GM21423 (cell line): Measurements from ENCODE around the gene HDAC9.

Source experiments
- ATAC-seq: cut with Tn5 transposase; IDR thresholded peaks from one replicate; pipeline ENCODE4 v1.9.1; 2021; ENCODE audit warnings: mild to moderate bottlenecking, moderate library complexity; ENCODE audit not compliant: unreplicated experiment

HDAC9 gene

DNA sequence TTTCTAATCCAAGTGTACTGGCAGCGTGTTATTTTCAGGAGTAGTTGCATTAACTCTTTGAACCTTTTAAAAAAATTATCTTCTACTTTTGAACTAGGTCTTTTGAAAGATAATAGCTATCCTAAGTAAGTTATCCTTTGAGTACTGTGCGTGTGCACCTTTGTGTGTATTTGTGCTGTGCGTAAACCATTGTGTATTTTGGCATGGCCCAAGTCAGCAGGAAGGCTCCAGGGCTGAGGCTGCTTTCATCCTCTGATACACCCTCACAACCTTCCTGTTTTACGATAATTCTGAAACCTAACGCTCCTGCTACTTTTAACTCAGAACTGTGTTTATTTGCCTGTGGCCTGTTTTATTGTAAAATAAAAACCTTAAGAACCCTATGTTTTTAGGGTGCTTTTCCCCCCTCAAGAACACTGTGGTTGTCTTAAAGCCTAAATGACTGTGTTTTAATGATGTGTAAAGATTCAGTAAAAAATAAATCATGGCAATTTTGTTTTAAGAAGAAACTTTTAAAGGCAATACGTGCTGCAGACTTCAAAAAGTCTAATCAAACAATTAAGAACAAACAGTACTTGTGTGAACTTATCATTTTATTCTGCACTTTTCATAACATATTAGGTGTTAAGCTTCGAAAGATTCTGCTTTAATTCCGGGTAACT lies 57.5 kb downstream of the HDAC9 start:
- ATAC-seq: no peak

DNA sequence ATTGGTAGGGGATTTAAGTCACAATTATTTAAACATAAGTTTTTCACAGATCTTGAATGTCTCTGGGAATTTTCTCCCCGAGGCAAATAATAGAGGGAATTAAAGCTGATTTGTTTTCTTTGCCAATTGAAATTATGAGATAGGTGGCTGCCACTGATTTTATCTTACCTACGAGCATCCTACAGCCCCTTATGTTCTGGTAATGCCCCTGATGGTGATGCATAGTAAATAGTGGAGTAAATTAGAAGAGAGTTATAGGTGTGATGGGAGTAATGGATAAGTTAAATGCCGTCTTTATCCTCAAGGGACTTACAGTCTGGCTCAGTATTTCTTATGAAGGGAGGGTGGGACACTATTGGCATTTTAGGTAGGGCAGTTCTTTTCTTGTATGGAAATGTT lies 58.1 kb downstream of the HDAC9 start:
- no peak for ATAC-seq

GRCh38 chr7:18555120-18555519 lies 59.6 kb downstream of the HDAC9 start:
- ATAC-seq: no peak

GRCh38 chr7:18555968-18556367 lies 60.4 kb downstream of the HDAC9 start:
- ATAC-seq: no peak

GRCh38 chr7:18558503-18558902 lies 63.0 kb downstream of the HDAC9 start:
- ATAC-seq: no peak

DNA sequence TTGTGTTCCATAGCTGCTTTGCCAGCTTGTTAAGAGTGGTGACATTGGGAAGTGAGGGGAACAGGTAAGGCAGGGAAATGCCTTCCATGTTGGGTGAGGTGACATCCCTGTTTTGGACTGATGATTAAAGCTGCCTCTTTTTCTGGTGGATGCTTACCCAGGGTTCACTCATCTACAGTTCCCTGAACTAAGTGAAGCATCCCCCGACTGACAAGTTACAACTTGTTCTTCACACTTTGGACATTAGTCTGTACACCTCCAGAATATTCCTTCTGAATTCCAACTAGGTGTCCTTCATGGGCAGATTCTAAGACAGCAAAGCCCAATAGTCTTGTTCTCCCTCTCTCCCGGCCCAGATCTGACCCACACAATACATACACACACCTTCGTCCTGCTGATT lies 63.4 kb downstream of the HDAC9 start:
- no peak for ATAC-seq

GRCh38 chr7:18559756-18560155 lies 64.2 kb downstream of the HDAC9 start:
- ATAC-seq: no peak

DNA sequence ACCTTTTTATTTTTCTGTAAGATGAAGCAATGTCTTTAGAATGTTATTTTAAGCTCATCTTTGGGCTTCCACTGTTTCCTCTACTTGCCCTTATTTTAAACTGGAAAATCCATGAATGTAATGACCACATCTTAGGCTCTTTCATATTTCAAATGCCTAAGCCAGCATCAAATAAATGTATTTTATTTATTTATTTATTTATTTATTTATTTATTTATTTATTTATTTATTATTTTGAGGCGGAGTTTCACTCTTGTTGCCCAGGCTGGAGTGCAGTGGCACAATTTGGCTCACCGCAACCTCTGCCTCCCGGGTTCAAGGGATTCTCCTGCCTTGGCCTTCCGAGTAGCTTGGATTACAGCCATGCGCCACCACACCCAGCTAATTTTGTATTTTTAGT lies 69.2 kb downstream of the HDAC9 start:
- ATAC-seq: no peak

DNA sequence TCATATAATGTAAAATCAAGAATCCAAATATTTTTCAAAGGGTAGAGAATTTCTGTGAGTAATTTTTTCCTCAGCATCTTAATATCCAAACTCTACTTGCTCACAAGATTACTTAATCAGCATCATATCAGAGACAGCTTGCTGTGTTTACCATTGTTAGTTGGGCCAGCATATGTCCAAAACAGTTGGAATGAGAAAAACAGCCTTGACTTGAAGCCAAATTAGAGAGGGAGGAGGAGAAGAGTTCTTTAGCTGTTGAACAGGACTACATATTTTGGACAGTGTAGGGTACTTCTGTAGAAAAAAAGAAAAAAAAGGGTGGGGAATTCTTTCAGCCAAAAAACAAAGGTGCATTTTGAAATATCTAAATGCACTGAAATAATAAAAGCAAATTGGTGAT lies 69.8 kb downstream of the HDAC9 start:
- ATAC-seq: no peak

- ATAC-seq: no peak
These were observed 70.7 kb downstream of the HDAC9 start for GRCh38 chr7:18566205-18566604.

GRCh38 chr7:18566829-18567228 lies 71.3 kb downstream of the HDAC9 start:
- peak; percentile 98 for ATAC-seq

GRCh38 chr7:18570441-18570840 lies 74.9 kb downstream of the HDAC9 start:
- ATAC-seq: no peak

- ATAC-seq: no peak
These were observed 75.4 kb downstream of the HDAC9 start for GRCh38 chr7:18570890-18571478.

- no peak for ATAC-seq
These were observed 76.6 kb downstream of the HDAC9 start for GRCh38 chr7:18572154-18572553.

GRCh38 chr7:18572885-18573284 lies 77.3 kb downstream of the HDAC9 start:
- ATAC-seq: no peak

DNA sequence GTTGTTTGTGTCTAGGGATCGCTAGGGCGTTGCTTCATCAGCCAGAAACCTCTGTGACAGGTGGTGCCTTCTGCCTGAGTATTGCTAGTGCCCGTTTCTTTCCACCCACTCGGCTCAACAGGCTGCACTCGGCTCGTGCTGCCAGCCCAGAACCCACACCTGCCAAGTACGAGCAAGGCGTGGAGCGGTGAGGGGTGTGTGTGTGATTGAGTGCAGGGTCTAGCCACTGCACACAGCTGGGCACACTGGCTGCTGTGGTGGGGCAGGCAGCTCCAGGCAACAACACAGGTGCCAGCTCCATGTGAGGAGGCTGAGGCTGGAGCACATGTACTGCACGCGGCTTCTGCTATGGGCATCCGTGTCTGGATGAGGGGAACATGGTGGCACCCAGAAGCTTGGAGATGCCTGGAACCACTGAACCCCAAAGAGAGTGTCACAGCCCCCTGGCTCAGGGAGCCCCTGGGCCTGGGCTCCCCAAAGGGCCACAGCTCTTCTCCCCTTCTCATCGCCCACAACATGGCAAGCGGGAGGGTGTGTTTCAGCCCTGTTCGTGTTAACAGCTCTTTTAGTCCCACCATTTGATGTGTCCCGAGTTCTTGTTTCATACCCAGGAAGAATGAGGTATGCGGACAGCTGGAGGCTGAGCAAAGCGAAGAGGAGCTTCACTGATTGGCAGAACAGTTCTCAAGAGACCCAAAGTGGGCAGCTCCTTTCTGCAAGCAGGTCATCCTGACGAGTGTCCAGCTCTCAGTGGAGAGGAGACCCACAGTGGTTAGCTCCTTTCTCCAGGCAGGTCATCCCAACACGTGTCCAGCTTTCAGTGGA lies 78.1 kb downstream of the HDAC9 start:
- no peak for ATAC-seq

DNA sequence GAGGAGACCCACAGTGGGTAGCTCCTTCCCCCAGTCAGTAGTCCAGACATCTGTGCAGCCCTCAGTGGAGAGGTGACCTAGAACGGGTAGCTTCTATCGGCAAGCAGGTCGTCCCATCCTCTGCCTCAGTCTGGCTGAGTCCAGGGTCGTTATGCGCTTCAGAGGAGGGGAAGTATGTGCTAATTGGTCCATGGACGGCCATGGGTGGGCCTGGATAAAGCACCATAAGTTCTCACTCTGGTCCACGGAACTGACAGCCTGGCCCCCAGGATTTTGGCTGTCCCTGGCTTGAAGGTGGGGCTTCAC lies 78.6 kb downstream of the HDAC9 start:
- ATAC-seq: no peak

GRCh38 chr7:18574676-18575075 lies 79.1 kb downstream of the HDAC9 start:
- ATAC-seq: no peak

- ATAC-seq: no peak
These were observed 80.3 kb downstream of the HDAC9 start for GRCh38 chr7:18575622-18576572.

- no peak for ATAC-seq
These were observed 81.7 kb downstream of the HDAC9 start for GRCh38 chr7:18577096-18577771.

- no peak for ATAC-seq
These were observed 84.1 kb downstream of the HDAC9 start for GRCh38 chr7:18579698-18580097.
